Stimulated activated naive CD8-positive, alpha-beta T cell treated with anti-CD3 and anti-CD28 coated beads, Interleukin-15, amount 100 ng/mL, for 72 hours (primary cell): ENCODE measurements around the gene KICS2.

ENCODE experiments used
- ATAC-seq: fragments of 150-1000 bp; cut with Tn5 transposase; 2 replicates; pipeline ENCODE4 v1.10.0; 2021; ENCODE audit warnings: mild to moderate bottlenecking, moderate library complexity
- DNase-seq, 2 donors: peaks; one replicate each; pipeline ENCODE4 v3.0.0; 2021 to 2022
- H3K27ac Mint-ChIP-seq, 2 donors: one replicate each; pipeline ENCODE4 v1.8.0; 2022; ENCODE audit warnings: mild to moderate bottlenecking in 2 of 2, mixed read lengths in 2 of 2, moderate library complexity in 2 of 2
- H3K27me3 Mint-ChIP-seq: one replicate; pipeline ENCODE4 v1.8.0; 2022; ENCODE audit warnings: mixed read lengths
- H3K4me1 Mint-ChIP-seq: one replicate; pipeline ENCODE4 v1.8.0; 2022; ENCODE audit warnings: mild to moderate bottlenecking, mixed read lengths
- H3K4me3 Mint-ChIP-seq, 2 donors: one replicate each; pipeline ENCODE4 v1.8.0; 2022; ENCODE audit warnings: mild to moderate bottlenecking in 2 of 2, mixed read lengths in 2 of 2, moderate library complexity in 1 of 2
- H3K9me3 Mint-ChIP-seq, 2 donors: one replicate each; pipeline ENCODE4 v1.8.0; 2022; ENCODE audit warnings: mixed read lengths in 2 of 2

KICS2 gene

DNA sequence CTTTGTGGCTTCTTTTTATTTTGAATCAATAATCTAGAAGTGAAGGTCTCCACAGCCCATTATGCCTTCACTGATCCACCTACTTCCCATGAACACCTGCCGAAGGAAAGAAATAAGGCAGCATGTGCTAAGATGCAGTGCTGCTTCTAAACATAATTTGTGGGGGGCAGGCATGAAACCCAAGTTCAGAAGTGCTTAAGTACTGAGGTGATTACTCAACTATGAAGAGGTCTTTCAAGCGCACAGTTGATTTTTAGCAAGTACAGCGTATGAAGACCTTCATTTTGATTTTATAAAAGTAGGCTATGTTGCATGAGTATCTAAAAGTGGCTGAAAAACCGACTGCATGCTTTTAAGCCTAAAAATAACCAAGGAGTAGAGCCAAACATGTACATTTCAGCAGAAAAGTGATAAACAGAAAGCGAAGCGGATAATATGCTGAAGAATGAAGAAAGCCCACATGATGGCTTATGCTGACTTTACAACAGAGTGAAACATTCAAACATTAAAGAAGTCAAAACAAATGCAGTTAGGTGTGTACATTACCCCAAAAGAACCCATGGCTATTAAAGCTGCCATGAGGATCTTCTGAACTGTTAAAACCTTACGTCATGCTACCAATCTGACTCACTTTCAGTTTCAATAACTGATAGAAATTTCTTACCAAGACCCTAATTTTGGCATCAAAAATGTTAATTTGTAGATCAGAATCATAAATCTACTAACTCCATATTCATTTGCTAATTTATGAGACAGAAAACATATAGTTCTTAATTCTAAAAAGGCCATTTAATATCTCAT is 29.3 kb downstream of the KICS2 start:
- Mint-ChIP-seq H3K4me3 (no peak overlapping the region), H3K9me3 (no peaks in the 10 kb centered on the region), H3K4me1 (peaks cover 15% of the 10 kb centered on the region), H3K27me3 (no peaks in the 10 kb centered on the region), H3K27ac (no peak overlapping the region)
- peak; percentile 49 for ATAC-seq
- no peak for DNase-seq

DNA sequence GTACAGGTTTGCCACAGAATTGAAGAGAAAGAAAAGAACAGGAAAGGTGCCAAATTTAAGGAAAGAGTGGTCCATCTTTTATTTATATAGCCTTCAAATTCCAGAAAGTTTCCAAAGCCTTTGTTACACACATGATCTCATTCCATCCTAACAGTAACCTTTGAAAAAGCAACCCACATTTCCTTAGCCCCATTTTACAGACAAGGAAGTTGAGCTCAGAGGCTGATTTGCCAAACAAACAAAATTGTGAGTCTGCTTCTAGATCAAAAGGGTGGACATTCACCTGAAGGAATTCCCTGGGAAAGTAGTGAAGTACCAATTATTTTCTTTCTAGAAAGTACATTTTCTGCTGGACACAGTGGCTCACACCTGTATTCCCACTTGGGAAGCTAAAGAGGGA is 32.0 kb downstream of the KICS2 start:
- no peak for ATAC-seq
- H3K4me3 Mint-ChIP-seq: no peak overlapping the region

DNA sequence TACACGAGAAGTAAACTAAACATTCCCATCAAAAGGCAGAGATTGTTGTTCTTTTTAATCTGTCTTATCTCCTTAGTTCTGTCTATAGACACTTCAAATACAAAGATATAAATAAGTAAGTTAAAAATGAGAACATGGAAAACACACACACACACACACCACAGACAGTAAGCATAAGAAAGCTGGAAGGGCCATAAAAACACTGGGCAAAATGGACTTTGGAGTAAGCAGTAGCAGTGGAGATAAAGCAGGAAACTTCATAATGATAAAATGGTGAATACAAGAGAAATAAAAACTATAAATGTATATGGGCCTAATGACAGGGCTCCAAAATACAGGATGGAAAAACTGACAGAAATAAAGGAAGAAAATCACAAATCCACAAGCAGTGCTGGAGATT is 32.6 kb downstream of the KICS2 start:
- Mint-ChIP-seq H3K27me3 (no peaks in the 10 kb centered on the region), H3K27ac (no peak overlapping the region), H3K4me3 (no peak overlapping the region), H3K9me3 (no peaks in the 10 kb centered on the region), H3K4me1 (peaks cover 15% of the 10 kb centered on the region)
- ATAC-seq (no peak), DNase-seq (no peak)

More for the DNA sequence above, 32.0 kb downstream of the KICS2 start:
- DNase-seq: no peak
- no peaks in the 10 kb centered on the region for H3K9me3 Mint-ChIP-seq
- no peak overlapping the region for H3K27ac Mint-ChIP-seq
- H3K4me1 Mint-ChIP-seq: peaks cover 15% of the 10 kb centered on the region
- H3K27me3 Mint-ChIP-seq: no peaks in the 10 kb centered on the region

DNA sequence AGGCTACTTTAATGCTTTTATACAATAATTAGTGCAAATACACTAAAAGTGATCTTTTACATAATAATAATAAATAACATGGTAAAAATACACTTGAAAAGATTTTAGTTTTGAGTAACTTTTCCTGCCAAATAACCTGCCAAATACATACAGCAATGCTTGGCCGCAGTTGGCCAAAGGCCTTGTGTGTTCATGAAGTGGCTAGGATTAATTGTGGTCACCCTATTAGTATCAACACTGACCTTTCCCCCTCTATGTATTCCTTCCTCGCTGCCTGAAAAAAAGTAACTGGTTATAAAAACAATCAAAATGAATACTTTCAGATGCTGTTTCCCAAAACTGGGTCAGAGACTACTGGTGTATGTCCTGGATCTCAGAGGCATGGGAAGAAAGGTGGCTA is 34.3 kb downstream of the KICS2 start:
- H3K27ac Mint-ChIP-seq: peak overlapping the region in 1 of 2 donors; percentile 46
- H3K9me3 Mint-ChIP-seq: no peaks in the 10 kb centered on the region
- ATAC-seq (no peak), DNase-seq (no peak)
- peaks cover 3% of the 10 kb centered on the region for H3K4me1 Mint-ChIP-seq
- no peaks in the 10 kb centered on the region for H3K27me3 Mint-ChIP-seq
- H3K4me3 Mint-ChIP-seq: no peak overlapping the region

DNA sequence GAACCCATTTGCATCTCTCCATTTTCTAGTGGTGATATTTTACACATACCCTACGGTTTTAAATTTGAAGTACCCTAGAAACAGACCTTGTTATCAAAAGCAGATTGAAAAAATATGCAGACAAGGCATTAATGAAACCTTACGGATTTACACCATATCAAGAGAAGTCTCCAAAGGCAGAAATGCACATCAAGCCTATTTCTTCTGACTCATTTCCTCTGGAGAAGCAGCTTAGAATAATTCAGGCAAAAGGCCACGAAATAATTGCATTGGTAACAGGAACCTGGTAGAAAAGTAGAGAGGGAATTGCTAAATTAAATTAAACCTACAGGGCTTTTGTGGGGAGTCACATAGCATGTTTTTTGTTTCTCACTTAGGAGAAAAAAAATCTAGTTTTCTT is 34.7 kb downstream of the KICS2 start:
- Mint-ChIP-seq H3K4me1 (no peaks in the 10 kb centered on the region), H3K27ac (peak overlapping the region in 1 of 2 donors; percentile 70), H3K27me3 (no peaks in the 10 kb centered on the region), H3K9me3 (no peaks in the 10 kb centered on the region), H3K4me3 (no peak overlapping the region)
- no peak for ATAC-seq
- DNase-seq: no peak

DNA sequence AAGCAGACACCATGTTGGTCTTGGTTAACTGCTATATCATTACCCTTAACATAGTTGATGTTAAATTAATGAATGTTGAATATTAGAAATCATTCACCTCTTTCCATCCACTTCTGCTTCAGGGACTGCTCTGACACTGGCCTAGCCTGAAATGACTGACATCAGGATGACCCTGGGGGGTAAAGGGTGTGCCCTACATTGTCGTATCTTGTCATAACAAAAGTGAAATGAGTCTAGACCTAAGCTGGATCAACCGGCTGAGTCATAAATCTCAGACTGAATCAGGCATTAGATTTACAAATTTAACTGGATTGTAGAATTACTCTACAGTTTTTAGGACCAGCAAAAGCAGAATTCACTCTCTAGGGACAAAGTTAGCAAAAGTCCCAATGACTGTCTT is 35.3 kb downstream of the KICS2 start:
- Mint-ChIP-seq H3K4me3 (no peak overlapping the region), H3K27ac (no peak overlapping the region), H3K27me3 (no peaks in the 10 kb centered on the region), H3K4me1 (no peaks in the 10 kb centered on the region), H3K9me3 (no peaks in the 10 kb centered on the region)
- peak; percentile 70 for ATAC-seq
- DNase-seq: no peak

DNA sequence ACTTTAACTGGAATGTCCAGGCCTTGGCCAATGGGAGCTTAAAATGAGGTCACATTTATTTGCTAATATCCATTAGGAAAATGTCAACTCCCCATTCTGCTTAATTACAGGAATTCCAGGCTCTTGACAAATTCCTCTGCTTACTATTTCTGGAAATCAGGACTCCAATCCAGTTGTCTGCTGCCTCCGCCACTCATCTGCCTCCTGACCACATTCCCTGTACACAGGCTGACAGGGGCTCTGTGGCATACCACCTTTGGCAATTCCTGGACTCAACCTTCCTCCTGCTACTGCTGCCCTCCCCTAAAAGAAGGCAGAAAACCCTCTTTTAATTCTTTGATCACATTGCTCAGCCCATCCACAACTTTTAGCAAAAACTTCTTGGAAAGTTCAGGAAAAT is 37.9 kb downstream of the KICS2 start:
- Mint-ChIP-seq H3K27ac (no peak overlapping the region), H3K4me1 (no peaks in the 10 kb centered on the region), H3K9me3 (no peaks in the 10 kb centered on the region), H3K27me3 (no peaks in the 10 kb centered on the region), H3K4me3 (no peak overlapping the region)
- ATAC-seq (no peak), DNase-seq (no peak)

DNA sequence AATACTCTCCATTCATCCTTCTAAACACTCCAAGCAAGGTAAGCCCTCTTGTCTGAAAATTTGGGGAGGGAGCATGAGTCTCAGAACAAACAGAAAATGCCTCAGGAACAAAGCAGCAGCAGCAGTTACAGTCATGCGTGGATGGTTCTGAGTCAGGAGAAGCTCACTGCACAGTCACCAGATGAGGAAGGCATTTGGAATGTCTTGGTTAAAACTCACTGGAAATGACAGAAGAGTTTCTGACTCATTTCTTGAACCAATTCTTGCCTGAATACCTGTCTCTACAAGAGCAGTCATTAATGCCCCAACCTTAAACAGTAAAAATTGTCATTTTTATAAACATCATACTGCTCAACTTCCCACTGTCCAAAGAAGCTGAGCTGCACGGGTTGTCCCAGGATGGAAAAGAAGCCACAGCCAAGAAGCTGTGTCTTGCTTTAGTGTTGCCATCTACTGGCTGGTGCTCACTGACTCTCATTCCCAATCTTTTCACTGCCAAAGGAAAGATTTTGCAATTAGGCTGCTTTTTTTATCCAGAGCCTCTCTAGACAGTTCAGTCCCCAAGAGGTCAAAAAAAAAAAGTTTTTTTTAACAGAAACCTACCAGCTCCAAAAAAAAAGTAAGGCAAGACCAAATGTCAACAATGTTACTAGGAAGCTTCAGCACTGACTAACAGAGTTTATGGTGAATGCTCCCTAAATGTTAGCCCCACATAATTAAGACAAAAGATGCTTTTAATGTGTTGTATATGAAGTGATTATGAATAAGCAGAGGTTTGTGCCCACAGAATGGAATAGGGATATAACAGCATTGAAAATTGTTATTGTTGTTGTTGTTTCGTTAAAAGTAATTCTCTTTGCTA is 40.4 kb downstream of the KICS2 start:
- H3K4me3 Mint-ChIP-seq: no peak overlapping the region

DNA sequence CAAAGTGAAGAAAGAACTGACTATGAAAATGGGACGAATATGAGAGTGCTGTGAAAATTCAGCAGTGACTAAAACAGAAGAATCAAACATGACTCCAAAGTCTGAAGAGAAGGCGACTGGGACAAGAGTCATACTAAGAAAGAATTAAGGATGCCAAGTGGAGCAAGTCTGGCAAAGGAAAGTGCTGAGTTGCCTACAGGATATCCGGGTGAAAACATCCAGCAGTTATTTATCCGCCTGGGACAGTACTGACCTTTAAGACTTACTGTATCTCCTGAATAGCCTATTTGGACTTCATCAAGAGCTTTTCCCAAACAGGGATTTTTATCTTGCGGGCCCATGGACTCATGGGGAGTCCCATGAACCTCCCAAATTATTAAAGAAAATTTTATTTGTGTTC is 41.1 kb downstream of the KICS2 start:
- no peaks in the 10 kb centered on the region for H3K4me1 Mint-ChIP-seq
- H3K4me3 Mint-ChIP-seq: no peak overlapping the region
- ATAC-seq (no peak), DNase-seq (no peak)
- no peaks in the 10 kb centered on the region for H3K9me3 Mint-ChIP-seq
- peak overlapping the region in 1 of 2 donors; percentile 9 for H3K27ac Mint-ChIP-seq
- H3K27me3 Mint-ChIP-seq: no peaks in the 10 kb centered on the region

More for the DNA sequence above, 40.4 kb downstream of the KICS2 start:
- no peaks in the 10 kb centered on the region for H3K27me3 Mint-ChIP-seq
- no peaks in the 10 kb centered on the region for H3K4me1 Mint-ChIP-seq
- H3K27ac Mint-ChIP-seq: no peak overlapping the region
- no peaks in the 10 kb centered on the region for H3K9me3 Mint-ChIP-seq
- no peak for DNase-seq
- ATAC-seq: no peak

DNA sequence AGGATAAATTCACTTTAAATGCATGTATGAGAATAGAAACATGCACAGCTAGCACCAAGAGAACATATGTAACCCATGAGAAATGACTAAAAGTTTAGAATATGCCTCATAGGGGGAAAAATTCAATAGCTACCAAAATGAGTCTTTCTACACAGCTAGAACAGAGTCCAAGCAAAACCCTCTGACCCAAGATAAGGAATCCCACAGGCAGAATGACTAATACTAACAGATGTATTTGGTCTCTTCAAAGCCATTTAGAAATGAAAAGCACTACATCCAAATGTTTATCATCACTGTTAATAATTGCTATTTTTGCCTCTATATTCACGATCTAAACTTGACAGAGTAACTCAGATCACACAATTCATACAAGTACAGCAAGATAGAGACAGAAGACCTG is 44.0 kb downstream of the KICS2 start:
- no peaks in the 10 kb centered on the region for H3K9me3 Mint-ChIP-seq
- ATAC-seq (no peak), DNase-seq (no peak)
- H3K4me1 Mint-ChIP-seq: no peaks in the 10 kb centered on the region
- H3K27ac Mint-ChIP-seq: no peak overlapping the region
- H3K4me3 Mint-ChIP-seq: no peak overlapping the region
- no peaks in the 10 kb centered on the region for H3K27me3 Mint-ChIP-seq

DNA sequence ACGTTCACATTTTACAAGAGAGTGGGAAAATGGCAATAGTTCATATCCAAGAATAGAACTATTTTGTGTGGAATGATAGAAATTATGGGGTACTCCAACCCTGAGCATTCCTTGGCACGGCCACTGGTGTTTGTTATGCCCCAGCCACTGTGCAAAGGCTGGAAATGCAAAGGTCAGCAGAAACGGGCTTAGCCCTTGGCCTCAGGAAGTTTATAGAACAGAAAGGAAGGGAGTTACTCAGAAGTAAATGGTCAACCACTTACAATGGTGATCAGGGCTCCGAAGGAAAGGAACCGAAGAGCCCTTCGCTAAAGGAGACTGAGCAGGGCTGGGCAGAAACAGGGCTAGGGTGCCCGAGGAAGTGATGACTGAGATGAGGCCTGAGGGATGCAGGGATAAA is 45.1 kb downstream of the KICS2 start:
- ATAC-seq: no peak
- Mint-ChIP-seq H3K27ac (no peak overlapping the region), H3K4me3 (no peak overlapping the region), H3K4me1 (no peaks in the 10 kb centered on the region), H3K27me3 (no peaks in the 10 kb centered on the region), H3K9me3 (no peaks in the 10 kb centered on the region)
- DNase-seq: no peak

DNA sequence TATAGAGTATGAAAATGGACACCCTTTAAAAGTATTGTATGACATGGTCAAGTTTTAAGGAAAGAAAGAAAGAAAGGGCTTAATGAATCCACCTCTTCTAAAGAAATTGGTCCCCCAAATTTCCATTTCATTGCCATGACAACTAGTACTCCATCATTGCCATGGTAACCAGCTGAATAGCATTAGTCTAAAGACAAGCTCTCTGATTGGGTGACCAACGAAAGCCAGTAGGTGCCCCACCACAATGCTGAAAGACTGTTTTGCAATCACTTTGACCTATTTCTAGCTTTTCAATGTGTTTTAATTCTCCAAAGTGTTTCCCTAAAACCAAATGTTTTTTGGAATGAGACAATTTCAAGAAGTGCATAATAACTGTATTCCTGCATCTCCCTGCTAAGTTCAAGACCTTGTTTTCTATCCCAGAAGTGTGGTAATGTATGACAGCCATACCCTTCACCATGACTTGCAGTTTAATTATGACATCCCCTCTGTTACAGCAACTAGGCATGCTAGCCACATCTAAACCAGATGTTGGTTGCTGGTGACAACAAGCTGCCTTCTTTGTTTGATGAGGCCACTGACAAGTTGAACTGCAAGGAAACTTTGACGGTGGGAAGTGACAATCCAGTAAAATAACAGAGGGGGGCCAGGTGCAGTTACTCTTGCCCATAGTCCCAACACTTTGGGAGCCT is 46.7 kb downstream of the KICS2 start:
- no peak for ATAC-seq
- no peak overlapping the region for H3K4me3 Mint-ChIP-seq
- no peaks in the 10 kb centered on the region for H3K27me3 Mint-ChIP-seq
- no peak for DNase-seq
- no peak overlapping the region for H3K27ac Mint-ChIP-seq
- no peaks in the 10 kb centered on the region for H3K9me3 Mint-ChIP-seq
- no peaks in the 10 kb centered on the region for H3K4me1 Mint-ChIP-seq

DNA sequence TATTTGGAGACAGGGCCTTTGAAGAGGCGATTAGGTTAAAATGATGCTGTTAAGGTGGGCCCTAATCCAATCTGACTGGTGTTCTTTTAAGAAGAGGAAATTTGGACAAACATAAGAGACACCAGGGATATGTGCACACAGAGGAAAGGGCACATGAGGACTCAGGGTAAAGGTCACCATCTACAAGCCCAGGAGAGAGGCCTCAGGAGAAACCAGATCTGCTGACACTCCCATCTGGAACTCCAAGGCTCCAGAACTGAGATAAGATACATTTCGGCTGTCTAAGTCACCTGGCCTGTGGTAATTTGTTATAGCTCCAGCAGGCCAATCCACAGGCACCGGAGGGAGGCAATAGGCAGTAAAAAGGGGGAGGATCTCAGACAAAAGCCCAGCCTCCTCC is 48.6 kb downstream of the KICS2 start:
- Mint-ChIP-seq H3K9me3 (no peaks in the 10 kb centered on the region), H3K4me1 (no peaks in the 10 kb centered on the region), H3K27me3 (no peaks in the 10 kb centered on the region), H3K4me3 (no peak overlapping the region), H3K27ac (no peak overlapping the region)
- DNase-seq (no peak), ATAC-seq (no peak)
